H1 (cell line): ENCODE data around the gene TIGD1. TPM values are rescaled to one million over a fixed set of nuclear protein-coding genes. Genes with fewer than 3 reads are reported as not detected.

Experiments
- CTCF ChIA-PET: fragments of 300-600 bp; sonication (Branson Sonifier 250); formaldehyde crosslinking; loops from one replicate; lab custom pipeline; 2021; ENCODE audit not compliant: partially characterized antibody; lab: Charles Lee
- POLR2A ChIA-PET: fragments of 300-600 bp; sonication (Branson Sonifier 250); formaldehyde crosslinking; loops from one replicate; lab custom pipeline; 2021; ENCODE audit warnings: inconsistent platforms; ENCODE audit not compliant: partially characterized antibody; lab: Charles Lee
- DNase-seq, 2 experiments: peaks; one replicate each; pipeline versions ENCODE4 v3.0.0 to v3.0.0-alpha.2; 2010 to 2022; ENCODE audit warnings: low spot score in 2 of 2, low read depth in 1 of 2, mixed read lengths in 1 of 2
- FAIRE-seq: peaks from 2 replicates; lab custom pipeline; 2011; peaks lifted over from hg19 to GRCh38; lab: Jason Lieb, UNC
- H2AFZ ChIP-seq: 2 replicates; pipeline ENCODE4 v1.8.1; 2012; ENCODE audit warnings: low read length, inconsistent platforms
- H2AK5ac ChIP-seq: 2 replicates; pipeline ENCODE4 v1.6.1; 2013; ENCODE audit warnings: low read depth, low read length
- H2BK120ac ChIP-seq: replicated peaks from 2 replicates; pipeline ENCODE3; 2013; ENCODE audit warnings: low read depth, low read length, inconsistent platforms
- H2BK12ac ChIP-seq: 2 replicates; pipeline ENCODE4 v1.6.1; 2013; ENCODE audit warnings: low read depth, low read length
- H2BK15ac ChIP-seq: 2 replicates; pipeline ENCODE4 v1.6.1; 2013; ENCODE audit warnings: low read length
- H2BK20ac ChIP-seq: 2 replicates; pipeline ENCODE4 v1.6.1; 2013; ENCODE audit warnings: low read length
- H2BK5ac ChIP-seq: 2 replicates; pipeline ENCODE4 v1.6.1; 2013; ENCODE audit warnings: low read depth, low read length
- H3K14ac ChIP-seq: 2 replicates; pipeline ENCODE4 v1.6.1; 2013; ENCODE audit warnings: inconsistent platforms; ENCODE audit not compliant: insufficient read length
- H3K18ac ChIP-seq: 2 replicates; pipeline ENCODE4 v1.6.1; 2013; ENCODE audit warnings: low read length; ENCODE audit errors: extremely low read depth
- H3K23ac ChIP-seq: 2 replicates; pipeline ENCODE4 v1.6.1; 2013; ENCODE audit warnings: inconsistent platforms; ENCODE audit not compliant: insufficient read length
- H3K23me2 ChIP-seq: 2 replicates; pipeline ENCODE4 v1.6.1; 2013; ENCODE audit warnings: low read depth, low read length
- H3K27ac ChIP-seq: 2 replicates; pipeline ENCODE4 v1.6.1; 2011; ENCODE audit warnings: low read depth, low read length, inconsistent platforms
- H3K27me3 ChIP-seq, 4 experiments: replicated peaks in 1 of 4; 1 replicate in 1 of 4; 2 replicates in 3 of 4; pipeline versions ENCODE4 v1.6.1 to v1.8.1; 2011 to 2013; ENCODE audit warnings: low read length in 3 of 4, mild to moderate bottlenecking in 3 of 4, inconsistent platforms in 2 of 4, mixed read lengths in 2 of 4, moderate library complexity in 1 of 4; ENCODE audit not compliant: control insufficient read depth in 3 of 4, insufficient read depth in 3 of 4; ENCODE audit errors: extremely low read depth in 1 of 4
- H3K36me3 ChIP-seq, 4 experiments: 2 replicates each; pipeline versions ENCODE4 v1.6.1 to v1.8.1; 2011 to 2013; ENCODE audit warnings: mild to moderate bottlenecking in 4 of 4, low read length in 3 of 4, moderate library complexity in 2 of 4, control low read depth in 1 of 4, inconsistent platforms in 1 of 4; ENCODE audit not compliant: insufficient read depth in 4 of 4, control insufficient read depth in 2 of 4
- H3K4ac ChIP-seq: replicated peaks from 2 replicates; pipeline ENCODE3; 2013; ENCODE audit warnings: low read length, low read depth, mixed read lengths, inconsistent platforms; ENCODE audit not compliant: insufficient read length
- H3K4me1 ChIP-seq, 4 experiments: replicated peaks in 1 of 4; 1 replicate in 1 of 4; 2 replicates in 3 of 4; pipeline versions ENCODE4 v1.6.1 to v1.8.1; 2011 to 2013; ENCODE audit warnings: low read length in 3 of 4, inconsistent platforms in 2 of 4, mixed read lengths in 1 of 4; ENCODE audit not compliant: insufficient read depth in 4 of 4, control insufficient read depth in 3 of 4
- H3K4me2 ChIP-seq, 2 experiments: 2 replicates each; pipeline versions ENCODE4 v1.6.1 to v1.8.1; 2011 to 2013; ENCODE audit warnings: low read depth in 2 of 2, low read length in 2 of 2, control low read depth in 1 of 2, inconsistent platforms in 1 of 2, mild to moderate bottlenecking in 1 of 2; ENCODE audit not compliant: insufficient read depth in 1 of 2
- H3K4me3 ChIP-seq, 4 experiments: fragments of 200-600, 300-600 bp in 1 of 4; sonication (generic), shearing (Covaris generic), sonication (Bioruptor Twin) in 1 of 4; 2 replicates each; pipeline versions ENCODE4 v1.5.1 to v1.8.1; 2011 to 2016; ENCODE audit warnings: low read length in 4 of 4, low read depth in 3 of 4, control low read depth in 2 of 4, inconsistent platforms in 2 of 4, mild to moderate bottlenecking in 2 of 4, mixed read lengths in 1 of 4, moderate library complexity in 1 of 4; ENCODE audit not compliant: insufficient read depth in 2 of 4; ENCODE audit errors: extremely low read depth in 1 of 4
- H3K56ac ChIP-seq: replicated peaks from 2 replicates; pipeline ENCODE3; 2013; ENCODE audit warnings: low read depth, mild to moderate bottlenecking, mixed read lengths, low read length, inconsistent platforms; ENCODE audit not compliant: insufficient read length
- H3K79me1 ChIP-seq: 2 replicates; pipeline ENCODE4 v1.6.1; 2013; ENCODE audit warnings: low read depth, low read length, control low read depth
- H3K79me2 ChIP-seq, 2 experiments: 2 replicates each; pipeline versions ENCODE4 v1.6.1 to v1.8.1; 2012 to 2013; ENCODE audit warnings: low read length in 2 of 2, mild to moderate bottlenecking in 2 of 2, inconsistent platforms in 1 of 2; ENCODE audit not compliant: insufficient read depth in 2 of 2, control insufficient read depth in 1 of 2
- H3K9ac ChIP-seq, 4 experiments: replicated peaks in 1 of 4; 1 replicate in 1 of 4; 2 replicates in 3 of 4; pipeline versions ENCODE4 v1.6.1 to v1.8.1; 2011 to 2013; ENCODE audit warnings: low read depth in 3 of 4, low read length in 3 of 4, control low read depth in 2 of 4, mild to moderate bottlenecking in 2 of 4, moderate library complexity in 2 of 4, inconsistent platforms in 1 of 4; ENCODE audit errors: extremely low read depth in 1 of 4
- H3K9me3 ChIP-seq, 2 experiments: 2 replicates each; pipeline versions ENCODE4 v1.6.1 to v1.8.1; 2012 to 2013; ENCODE audit warnings: mild to moderate bottlenecking in 2 of 2, moderate library complexity in 2 of 2, control low read depth in 1 of 2, inconsistent platforms in 1 of 2, low read depth in 1 of 2, low read length in 1 of 2, mixed read lengths in 1 of 2; ENCODE audit not compliant: insufficient read depth in 2 of 2
- H4K20me1 ChIP-seq, 2 experiments: replicated peaks in 1 of 2; 2 replicates each; pipeline versions ENCODE3 to v1.8.1; 2011 to 2013; ENCODE audit warnings: inconsistent platforms in 2 of 2, low read length in 2 of 2, mild to moderate bottlenecking in 1 of 2; ENCODE audit not compliant: insufficient read depth in 2 of 2, control insufficient read depth in 1 of 2
- H4K5ac ChIP-seq: 2 replicates; pipeline ENCODE4 v1.6.1; 2013; ENCODE audit warnings: low read length, low read depth, mixed read lengths, inconsistent platforms; ENCODE audit not compliant: insufficient read length
- H4K8ac ChIP-seq: 2 replicates; pipeline ENCODE4 v1.8.0; 2013; ENCODE audit warnings: mild to moderate bottlenecking, moderate library complexity, low read length, inconsistent platforms; ENCODE audit not compliant: insufficient read depth; ENCODE audit errors: extremely low read depth
- H4K91ac ChIP-seq: replicated peaks from 2 replicates; pipeline ENCODE3; 2013; ENCODE audit warnings: low read length, mixed read lengths, inconsistent platforms; ENCODE audit not compliant: insufficient read length
- BRCA1 ChIP-seq: IDR thresholded peaks from 2 replicates; pipeline ENCODE4 v1.6.1; 2012; ENCODE audit warnings: low read depth, low read length, improper control_type of control experiment
- CBX8 ChIP-seq: fragments of 300-800, 300-1000 bp; sonication (generic); IDR thresholded peaks from 2 replicates; pipeline ENCODE4 v1.7.1; 2016; ENCODE audit warnings: low read depth, low read length, borderline replicate concordance
- KDM1A ChIP-seq: fragments of 200-600, 300-600 bp; sonication (generic); IDR thresholded peaks from 2 replicates; pipeline ENCODE4 v1.7.1; 2016; ENCODE audit warnings: mild to moderate bottlenecking, low read length, borderline replicate concordance
- TEAD4 ChIP-seq: IDR thresholded peaks from 2 replicates; pipeline ENCODE4 v1.6.1; 2012; ENCODE audit warnings: low read depth, low read length, inconsistent platforms, mixed read lengths
- ZNF274 ChIP-seq: IDR thresholded peaks from 2 replicates; pipeline ENCODE4 v1.7.0; 2012; ENCODE audit warnings: low read length, borderline replicate concordance; ENCODE audit errors: extremely low read depth
- WGBS, 2 experiments: shearing (Covaris generic) in 1 of 2; methylation state at CpG; one replicate each; pipeline versions ENCODE4 v1.1.6 to v1.1.7; 2013 to 2015; ENCODE audit warnings: low lambda C conversion rate in 2 of 2, mixed read lengths in 2 of 2, inconsistent platforms in 1 of 2, low coverage in 1 of 2, missing lambda C conversion rate in 1 of 2; ENCODE audit not compliant: insufficient replicate concordance in 2 of 2, insufficient coverage in 1 of 2, insufficient read length in 1 of 2; ENCODE audit errors: extremely low coverage in 1 of 2, missing lambda C conversion rate in 1 of 2; 5-methylcytosine and 5-hydroxymethylcytosine counted together
- polyA plus RNA-seq, 7 experiments: library from polyadenylated mRNA; depleted of rRNA in 3 of 7; stranded (reverse) in 5 of 7; unstranded in 2 of 7; fragments of >200 nt in 5 of 7; fragments of 200-250 nt in 2 of 7; gene quantifications; 1 replicate in 5 of 7; 2 replicates in 1 of 7; 4 replicates in 1 of 7; pipeline versions ENCODE4 v1.2.1 to v1.2.3, GENCODE V29; 2011 to 2013; ENCODE audit warnings: missing spikeins in 2 of 7, mixed read lengths in 2 of 7
- total RNA-seq: library from RNA; stranded (reverse); fragmentation: NEBNext Ultra II Directional; extraction: Animal tissue kit (Norgen Biotek cat#: 25700); gene quantifications from 2 replicates; pipeline ENCODE4 v1.2.1, GENCODE V29; 2021
- TF ChIP-seq, protein P1 (sequence below): IDR thresholded peaks from 2 replicates; pipeline ENCODE4 v1.6.1; 2011; ENCODE audit warnings: low read length, improper control_type of control experiment
- TF ChIP-seq, protein P2 (sequence below): IDR thresholded peaks from 2 replicates; pipeline ENCODE4 v1.6.1; 2012; ENCODE audit warnings: inconsistent platforms

TIGD1 gene
- total and polyA plus RNA-seq, 2 of the 8 experiments (the other 6 are each of a cell fraction or from before 2014, with no cell fraction given): 4.7 to 8.3 TPM

GRCh38 chr2:232542715-232543467 is 7.5 kb downstream of the TIGD1 start:
- FAIRE-seq (no peak), DNase-seq (peak in 1 of 2 experiments; percentile 39)
- Histone ChIP-seq H3K4ac (no peak overlapping the region), H2BK5ac (no peak overlapping the region), H3K23me2 (0 out of 2 replicates have a peak, but pooled peaks cover 1% of the 10 kb centered on the region), H3K9ac (no peak overlapping the region), H2BK20ac (no peak overlapping the region), H3K27me3 (no peaks in the 10 kb centered on the region), H2AFZ (no peak overlapping the region), H3K79me2 (peaks cover 0 to 12% of the 10 kb centered on the region in 2 experiments; a peak in 2 of 4 replicates), H3K27ac (no peak overlapping the region), H4K91ac (no peak overlapping the region), H2BK15ac (no peak overlapping the region), H3K36me3 (peaks cover 0 to 9% (median under 1%) of the 10 kb centered on the region in 4 experiments; a peak in 2 of 8 replicates), H3K4me3 (no peak overlapping the region), H3K23ac (no peak overlapping the region), H4K5ac (no peak overlapping the region), H3K4me2 (no peak overlapping the region), H2BK12ac (no peak overlapping the region), H3K56ac (no peak overlapping the region), H3K14ac (no peak overlapping the region), H3K18ac (no peak overlapping the region), H4K8ac (no peak overlapping the region), H4K20me1 (peaks cover 4 to 9% of the 10 kb centered on the region in 2 experiments), H2BK120ac (no peak overlapping the region), H3K4me1 (peaks cover 0 to 15% (median 10%) of the 10 kb centered on the region in 4 experiments; a peak in 6 of 7 replicates), H2AK5ac (no peak overlapping the region), H3K79me1 (peaks cover 5% of the 10 kb centered on the region; the same call in 1 of the 2 replicates), H3K9me3 (no peaks in the 10 kb centered on the region)
- no peak for TF ChIP-seq TEAD4
- TF ChIP-seq KDM1A: no peak
- TF ChIP-seq, protein P1, sequence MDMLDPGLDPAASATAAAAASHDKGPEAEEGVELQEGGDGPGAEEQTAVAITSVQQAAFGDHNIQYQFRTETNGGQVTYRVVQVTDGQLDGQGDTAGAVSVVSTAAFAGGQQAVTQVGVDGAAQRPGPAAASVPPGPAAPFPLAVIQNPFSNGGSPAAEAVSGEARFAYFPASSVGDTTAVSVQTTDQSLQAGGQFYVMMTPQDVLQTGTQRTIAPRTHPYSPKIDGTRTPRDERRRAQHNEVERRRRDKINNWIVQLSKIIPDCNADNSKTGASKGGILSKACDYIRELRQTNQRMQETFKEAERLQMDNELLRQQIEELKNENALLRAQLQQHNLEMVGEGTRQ: no peak
- TF ChIP-seq, protein P2, sequence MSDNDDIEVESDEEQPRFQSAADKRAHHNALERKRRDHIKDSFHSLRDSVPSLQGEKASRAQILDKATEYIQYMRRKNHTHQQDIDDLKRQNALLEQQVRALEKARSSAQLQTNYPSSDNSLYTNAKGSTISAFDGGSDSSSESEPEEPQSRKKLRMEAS: no peak
- TF ChIP-seq BRCA1: no peak
- TF ChIP-seq CBX8: no peak
- no peak for TF ChIP-seq ZNF274
- 93% methylated on average over 18 of the region's 20 CpGs; no CpG with 5 or more reads in 1 of the 2 experiments for WGBS, 2 experiments
- ChIA-PET CTCF (interaction anchor here (0.6 to 1.6 kb wide), 4 partner anchors 20 to 84 kb away, joined by 3 to 4 read pairs (median 4); no protein-coding TSS in a partner anchor), POLR2A (interaction anchor here (4.0 kb wide), 1 partner anchor 8 kb away, joined by 24 read pairs; the partner anchor contains the start of genes EIF4E2 and TIGD1)
